Activated CD8-positive, alpha-beta T cell treated with anti-CD3 and anti-CD28 coated beads, Interleukin-2, amount 10 ng/mL, durations not matched to agents 7 days and 5 days (primary cell): ENCODE data around the gene ZNF101. TPM values are rescaled to one million over a fixed set of nuclear protein-coding genes. Genes with fewer than 3 reads are reported as not detected.
"Not testable (repeated sequence)": the region's sequence is repeated elsewhere in the genome, so short reads cannot be mapped to it uniquely, and the experiment has no call there.

Experiments
- ATAC-seq: fragments of 150-1000 bp; cut with Tn5 transposase; one replicate; pipeline ENCODE4 v1.10.0; 2021; ENCODE audit warnings: moderate library complexity
- CTCF ChIA-PET: fragments of 350-600 bp; sonication (Branson Sonifier 250); formaldehyde crosslinking; loops from one replicate; lab custom pipeline; 2021; ENCODE audit warnings: antibody characterized with exemption; lab: Charles Lee
- POLR2A ChIA-PET: fragments of 350-600 bp; sonication (Branson Sonifier 250); formaldehyde crosslinking; loops from one replicate; lab custom pipeline; 2021; ENCODE audit warnings: antibody characterized with exemption; lab: Charles Lee
- DNase-seq: peaks from one replicate; pipeline ENCODE4 v3.0.0-alpha.2; 2020
- H3K27ac Mint-ChIP-seq: one replicate; pipeline ENCODE4 v1.8.0; 2021; ENCODE audit warnings: mild to moderate bottlenecking, mixed read lengths
- H3K27me3 Mint-ChIP-seq: one replicate; pipeline ENCODE4 v1.8.0; 2021; ENCODE audit warnings: low read depth, mixed read lengths
- H3K36me3 Mint-ChIP-seq: one replicate; pipeline ENCODE4 v1.8.0; 2021; ENCODE audit warnings: low read depth, mixed read lengths
- H3K4me1 Mint-ChIP-seq: one replicate; pipeline ENCODE4 v1.8.0; 2021; ENCODE audit warnings: low read depth, mixed read lengths
- H3K4me3 Mint-ChIP-seq: one replicate; pipeline ENCODE4 v1.8.0; 2021; ENCODE audit warnings: mild to moderate bottlenecking, mixed read lengths
- H3K9me3 Mint-ChIP-seq: one replicate; pipeline ENCODE4 v1.8.0; 2022; ENCODE audit warnings: mixed read lengths; ENCODE audit not compliant: insufficient read depth
- total RNA-seq, 2 experiments: library from RNA; stranded (reverse); gene quantifications; one replicate each; pipeline ENCODE4 v1.2.3, GENCODE V29; 2021

Gene ZNF101
- total RNA-seq, 2 experiments from 2014 or later, result 74.2 to 87.8 TPM

DNA sequence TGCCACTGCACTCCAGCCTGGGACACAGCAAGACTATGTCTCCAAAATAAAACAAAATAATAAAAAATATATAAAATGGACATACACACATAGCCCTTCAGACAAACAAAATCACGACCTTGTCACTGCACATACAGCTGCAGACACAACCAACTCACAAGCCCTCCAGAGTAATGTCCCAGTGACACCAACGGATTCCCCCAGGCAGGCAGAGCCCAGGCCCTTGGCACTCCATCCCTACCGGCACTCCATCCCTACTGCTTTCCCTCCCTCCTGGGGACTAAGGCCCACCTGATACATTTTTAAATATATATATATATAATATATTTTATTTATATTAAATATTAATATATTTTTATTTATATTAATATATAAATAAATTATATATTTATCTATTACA, 18.5 kb downstream of the ZNF101 start:
- POLR2A ChIA-PET, result interaction anchor here (1.0 kb wide), 1 partner anchor 18 kb away, joined by 6 read pairs; the partner anchor contains the start of gene ZNF101
- ATAC-seq (peak; percentile 53), DNase-seq (no peak)

DNA sequence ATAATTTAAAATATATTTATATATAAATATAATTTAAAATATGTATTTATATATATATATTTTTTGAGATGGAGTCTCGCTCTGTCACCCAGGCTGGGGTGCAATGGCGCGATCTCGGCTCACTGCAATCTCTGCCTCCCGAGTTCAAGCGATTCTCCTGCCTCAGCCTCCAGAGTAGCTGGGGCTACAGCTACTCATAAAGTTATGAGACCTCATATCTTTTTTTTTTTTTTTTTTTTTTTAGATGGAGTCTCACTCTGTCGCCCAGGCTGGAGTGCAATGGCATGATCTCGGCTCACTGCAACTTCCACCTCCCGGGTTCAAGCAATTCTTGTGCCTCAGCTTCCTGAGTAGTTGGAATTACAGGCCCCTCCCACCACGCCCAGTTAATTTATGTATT, 20.4 kb downstream of the ZNF101 start:
- ATAC-seq, H3K4me3 Mint-ChIP-seq, CTCF ChIA-PET, H3K27ac Mint-ChIP-seq, H3K27me3 Mint-ChIP-seq, DNase-seq, H3K4me1 Mint-ChIP-seq: not testable (repeated sequence)
- peaks cover 15% of the 10 kb centered on the region for H3K9me3 Mint-ChIP-seq
- POLR2A ChIA-PET, result interaction anchor here (1.2 kb wide), 1 partner anchor 19 kb away, joined by 6 read pairs; no protein-coding TSS in a partner anchor
- H3K36me3 Mint-ChIP-seq, result peaks cover 37% of the 10 kb centered on the region

More for the DNA sequence above, 18.5 kb downstream of the ZNF101 start:
- Mint-ChIP-seq H3K4me1 (no peaks in the 10 kb centered on the region), H3K4me3 (no peak overlapping the region), H3K36me3 (peaks cover 51% of the 10 kb centered on the region), H3K27me3 (no peaks in the 10 kb centered on the region), H3K27ac (peak overlapping the region; percentile 37), H3K9me3 (peaks cover 24% of the 10 kb centered on the region)
- CTCF ChIA-PET, result interaction anchor here (0.9 to 1.3 kb wide), 2 partner anchors 133 to 155 kb away, joined by 3 to 6 read pairs; no protein-coding TSS in a partner anchor

DNA sequence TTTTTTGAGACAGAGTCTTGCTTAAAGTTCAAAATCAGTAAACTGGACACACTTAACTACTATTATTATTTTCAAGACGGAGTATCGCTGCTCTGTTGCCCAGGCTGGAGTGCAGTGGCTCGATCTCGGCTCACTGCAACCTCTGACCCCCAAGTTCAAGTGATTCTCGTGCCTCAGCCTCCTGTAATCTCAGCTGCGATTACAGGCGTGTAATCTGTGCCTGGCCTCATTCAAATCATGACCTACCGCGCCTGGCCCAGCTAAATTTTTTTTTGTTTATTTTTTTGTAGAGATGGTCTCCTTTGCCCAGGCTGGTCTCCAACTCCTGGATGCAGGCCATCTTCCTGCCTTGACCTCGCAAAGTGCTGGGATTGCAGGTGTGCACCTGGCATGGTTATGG, 23.0 kb downstream of the ZNF101 start:
- DNase-seq, result no peak
- no peaks in the 10 kb centered on the region for H3K27me3 Mint-ChIP-seq
- no peaks in the 10 kb centered on the region for H3K4me1 Mint-ChIP-seq
- POLR2A ChIA-PET, result interaction anchor here (1.5 kb wide), 1 partner anchor 22 kb away, joined by 6 read pairs; no protein-coding TSS in a partner anchor
- no peak overlapping the region for H3K4me3 Mint-ChIP-seq
- peaks cover 25% of the 10 kb centered on the region for H3K36me3 Mint-ChIP-seq
- no peak overlapping the region for H3K27ac Mint-ChIP-seq
- ATAC-seq, result no peak
- H3K9me3 Mint-ChIP-seq, result peaks cover 10% of the 10 kb centered on the region
- CTCF ChIA-PET, result no interaction called here

DNA sequence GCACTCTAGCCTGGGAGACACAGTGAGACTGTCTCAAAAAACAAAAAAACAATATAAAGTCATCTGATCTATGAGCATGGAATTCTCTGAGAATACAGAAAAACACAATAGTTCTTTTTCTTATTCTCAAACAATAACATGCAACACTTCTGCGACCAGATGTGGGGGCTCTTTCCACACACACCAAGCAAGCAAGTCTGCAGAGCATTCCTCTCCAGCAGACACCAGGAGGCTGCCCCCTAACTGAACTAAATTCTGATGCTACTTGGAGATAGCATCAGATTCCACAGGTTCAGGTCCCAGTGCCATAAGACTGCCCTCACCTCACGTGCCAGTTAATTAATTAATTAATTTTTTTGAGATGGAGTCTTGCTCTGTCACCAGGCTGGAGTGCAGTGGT, 27.7 kb downstream of the ZNF101 start:
- DNase-seq (no peak), ATAC-seq (no peak)
- no peaks in the 10 kb centered on the region for H3K27me3 Mint-ChIP-seq
- peaks cover 32% of the 10 kb centered on the region for H3K9me3 Mint-ChIP-seq
- H3K4me3 Mint-ChIP-seq, result no peak overlapping the region
- H3K27ac Mint-ChIP-seq, result no peak overlapping the region
- ChIA-PET POLR2A (no interaction called here), CTCF (no interaction called here)
- H3K4me1 Mint-ChIP-seq, result no peaks in the 10 kb centered on the region
- H3K36me3 Mint-ChIP-seq, result peaks cover 23% of the 10 kb centered on the region

DNA sequence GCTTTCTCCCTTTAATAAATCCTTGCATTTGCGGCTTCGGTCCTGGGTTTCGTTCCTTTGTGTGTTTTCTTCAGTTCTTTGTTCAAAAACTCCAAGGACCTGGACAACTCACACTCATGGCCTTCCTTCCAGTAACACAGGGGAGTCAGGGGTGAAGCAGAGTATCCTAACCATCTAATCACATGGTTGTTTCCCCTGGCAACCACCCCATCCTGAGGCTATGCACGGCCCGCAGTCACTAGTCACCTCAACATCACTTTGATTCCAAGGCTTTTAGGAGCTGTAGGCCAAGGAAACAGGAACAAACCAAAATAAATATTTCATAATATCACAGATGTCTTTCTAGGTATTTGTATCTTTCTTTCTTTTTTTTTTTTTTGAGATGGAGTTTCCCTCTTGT, 28.9 kb downstream of the ZNF101 start:
- CTCF ChIA-PET, result no interaction called here
- H3K9me3 Mint-ChIP-seq, result peaks cover 32% of the 10 kb centered on the region

DNA sequence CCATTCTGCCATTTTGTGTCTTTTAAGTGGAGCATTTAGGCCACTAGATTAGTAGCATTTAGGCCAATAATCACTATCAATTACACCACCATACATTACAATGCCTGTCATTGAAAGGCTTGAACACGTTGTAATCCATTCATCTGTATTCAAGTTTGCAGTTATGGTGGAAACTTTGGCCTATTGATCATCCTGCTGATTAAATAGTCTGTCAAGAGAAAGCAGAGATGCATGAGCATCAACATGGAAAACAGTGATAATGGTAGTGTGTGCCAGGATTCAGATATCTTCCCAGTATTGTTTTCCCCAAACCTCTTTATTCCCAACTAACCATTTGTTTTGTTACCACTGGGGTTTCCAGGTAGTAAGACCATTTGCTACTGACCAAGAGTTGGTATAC, 31.9 kb downstream of the ZNF101 start:
- POLR2A ChIA-PET, H3K27ac Mint-ChIP-seq, DNase-seq, H3K27me3 Mint-ChIP-seq, H3K4me1 Mint-ChIP-seq, ATAC-seq, CTCF ChIA-PET, H3K4me3 Mint-ChIP-seq: not testable (repeated sequence)
- Mint-ChIP-seq H3K36me3 (peaks cover 32% of the 10 kb centered on the region), H3K9me3 (peaks cover 44% of the 10 kb centered on the region)

More for the DNA sequence above, 28.9 kb downstream of the ZNF101 start:
- no peak for ATAC-seq
- Mint-ChIP-seq H3K4me1 (no peaks in the 10 kb centered on the region), H3K36me3 (peaks cover 20% of the 10 kb centered on the region), H3K27me3 (no peaks in the 10 kb centered on the region), H3K4me3 (no peak overlapping the region), H3K27ac (no peak overlapping the region)
- DNase-seq, result no peak
- POLR2A ChIA-PET, result interaction anchor here (0.6 kb wide), 1 partner anchor 1230 kb away, joined by 3 read pairs; no protein-coding TSS in a partner anchor

DNA sequence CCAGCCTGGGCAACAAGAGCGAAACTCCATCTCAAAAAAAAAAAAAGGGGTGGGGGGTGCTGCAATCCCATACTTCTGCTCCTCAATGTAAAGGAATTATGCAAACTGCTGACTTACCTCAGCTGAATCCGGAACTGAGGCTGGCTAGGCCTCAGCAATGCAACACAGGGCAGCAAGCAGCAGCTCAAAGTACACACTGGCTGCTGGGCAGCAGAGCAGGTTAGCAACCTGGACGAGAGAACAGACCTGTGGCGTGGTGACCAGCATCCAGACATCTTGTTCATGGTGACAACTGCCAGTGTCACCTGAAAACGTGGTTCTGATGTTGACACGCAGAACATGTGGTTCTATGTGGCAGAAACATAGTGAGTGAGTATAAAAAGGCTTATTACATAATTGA, 36.2 kb downstream of the ZNF101 start:
- Mint-ChIP-seq H3K36me3 (peaks cover 56% of the 10 kb centered on the region), H3K27ac (no peak overlapping the region), H3K27me3 (no peaks in the 10 kb centered on the region), H3K4me1 (no peaks in the 10 kb centered on the region), H3K4me3 (no peak overlapping the region), H3K9me3 (peaks cover 57% of the 10 kb centered on the region)
- ChIA-PET POLR2A (no interaction called here), CTCF (no interaction called here)
- DNase-seq (no peak), ATAC-seq (no peak)

DNA sequence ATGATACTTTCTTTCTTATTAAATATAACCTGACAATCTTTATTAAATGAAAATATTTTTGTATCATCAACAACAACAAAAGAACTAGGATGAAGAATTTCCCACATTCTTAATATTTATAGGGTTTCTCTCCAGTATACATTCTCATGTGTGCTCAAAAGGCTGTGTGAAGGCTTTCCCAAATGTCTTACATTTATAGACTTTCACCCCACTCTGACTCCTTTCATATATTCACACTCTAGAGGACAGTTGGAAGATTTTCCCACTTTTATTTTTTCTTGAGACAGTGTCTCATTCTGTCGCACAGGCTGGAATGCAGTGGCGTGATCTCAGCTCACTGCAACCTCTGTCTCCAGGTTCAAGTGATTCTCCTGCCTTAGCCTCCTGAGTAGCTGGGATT, 41.9 kb downstream of the ZNF101 start:
- H3K4me3 Mint-ChIP-seq, result no peak overlapping the region
- H3K36me3 Mint-ChIP-seq, result peaks cover 85% of the 10 kb centered on the region
- H3K4me1 Mint-ChIP-seq, result no peaks in the 10 kb centered on the region
- CTCF ChIA-PET, result no interaction called here
- no peak for DNase-seq
- POLR2A ChIA-PET, result no interaction called here
- ATAC-seq, result no peak
- no peak overlapping the region for H3K27ac Mint-ChIP-seq
- H3K27me3 Mint-ChIP-seq, result no peaks in the 10 kb centered on the region
- H3K9me3 Mint-ChIP-seq, result peaks cover 67% of the 10 kb centered on the region

DNA sequence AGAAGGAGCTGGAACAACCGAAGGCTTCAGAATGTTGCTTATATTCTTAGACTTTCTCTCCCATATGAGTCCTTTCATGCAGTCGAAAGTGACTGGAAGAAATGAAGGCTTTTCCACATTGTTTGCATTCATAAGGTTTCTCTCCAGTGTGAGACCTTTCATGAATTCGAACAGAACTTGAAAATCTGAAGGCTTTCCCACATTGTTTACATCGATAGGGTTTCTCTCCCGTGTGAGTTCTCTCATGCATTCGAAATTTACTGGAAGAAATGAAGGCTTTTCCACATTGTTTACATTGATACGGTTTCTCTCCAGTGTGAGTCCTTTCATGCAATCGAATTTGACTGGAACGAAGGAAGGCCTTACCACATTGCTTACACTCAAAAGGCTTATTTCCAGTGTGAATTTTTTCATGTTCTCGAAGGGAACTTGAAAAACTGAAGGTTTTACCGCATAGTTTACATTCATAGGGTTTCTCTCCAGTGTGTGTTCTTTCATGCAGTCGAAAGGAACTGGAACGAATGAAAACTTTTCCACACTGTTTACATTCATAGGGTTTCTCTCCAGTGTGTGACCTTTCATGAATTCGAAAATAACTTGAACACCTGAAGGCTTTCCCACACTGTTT, 42.8 kb downstream of the ZNF101 start:
- H3K9me3 Mint-ChIP-seq, result peaks cover 67% of the 10 kb centered on the region

DNA sequence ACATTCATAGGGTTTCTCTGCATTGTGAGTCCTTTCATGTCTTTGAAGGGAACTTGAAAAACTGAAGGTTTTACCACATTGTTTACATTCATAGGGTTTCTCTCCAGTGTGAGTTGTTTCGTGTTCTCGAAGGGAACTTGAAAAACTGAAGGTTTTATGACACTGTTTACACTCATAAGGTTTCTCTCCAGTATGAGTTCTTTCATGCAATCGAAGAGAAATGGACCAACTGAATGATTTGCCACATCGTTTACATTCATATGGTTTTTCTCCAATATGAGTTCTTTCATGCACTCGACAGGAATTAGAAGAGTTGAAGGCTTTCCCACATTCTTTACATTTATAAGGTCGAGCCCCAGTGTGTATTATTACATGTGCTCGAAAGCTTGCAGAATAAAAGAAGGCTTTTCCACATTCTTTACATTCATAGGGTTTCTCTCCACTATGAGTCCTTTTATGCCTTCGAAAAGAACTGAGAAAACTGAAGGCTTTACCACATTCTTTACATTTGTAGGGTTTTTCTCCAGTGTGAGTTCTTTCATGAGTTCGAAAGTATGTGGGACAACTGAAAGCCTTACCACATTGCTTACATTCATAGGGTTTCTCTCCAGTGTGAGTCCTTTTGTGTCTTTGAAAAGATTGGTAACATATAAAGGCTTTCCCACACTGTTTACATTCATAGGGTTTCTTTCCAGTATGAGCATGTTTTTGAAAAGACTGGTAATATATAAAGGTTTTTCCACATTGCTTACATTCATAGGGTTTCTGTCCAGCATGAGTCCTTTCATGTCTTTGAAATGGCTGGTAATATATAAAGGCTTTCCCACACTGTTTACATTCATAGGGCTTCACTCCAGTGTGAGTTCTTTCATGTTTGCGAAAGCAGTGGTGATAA, 43.5 kb downstream of the ZNF101 start:
- no peak overlapping the region for H3K27ac Mint-ChIP-seq
- H3K4me3 Mint-ChIP-seq, result no peak overlapping the region
- H3K4me1 Mint-ChIP-seq, result no peaks in the 10 kb centered on the region
- ChIA-PET CTCF (no interaction called here), POLR2A (no interaction called here)
- ATAC-seq (no peak), DNase-seq (no peak)
- peaks cover 67% of the 10 kb centered on the region for H3K9me3 Mint-ChIP-seq
- H3K36me3 Mint-ChIP-seq, result peaks cover 90% of the 10 kb centered on the region
- H3K27me3 Mint-ChIP-seq, result no peaks in the 10 kb centered on the region

More for the DNA sequence above, 42.8 kb downstream of the ZNF101 start:
- DNase-seq (no peak), ATAC-seq (no peak)
- no peaks in the 10 kb centered on the region for H3K4me1 Mint-ChIP-seq
- peaks cover 88% of the 10 kb centered on the region for H3K36me3 Mint-ChIP-seq
- H3K27ac Mint-ChIP-seq, result no peak overlapping the region
- no peak overlapping the region for H3K4me3 Mint-ChIP-seq
- H3K27me3 Mint-ChIP-seq, result no peaks in the 10 kb centered on the region
- ChIA-PET CTCF (no interaction called here), POLR2A (no interaction called here)

DNA sequence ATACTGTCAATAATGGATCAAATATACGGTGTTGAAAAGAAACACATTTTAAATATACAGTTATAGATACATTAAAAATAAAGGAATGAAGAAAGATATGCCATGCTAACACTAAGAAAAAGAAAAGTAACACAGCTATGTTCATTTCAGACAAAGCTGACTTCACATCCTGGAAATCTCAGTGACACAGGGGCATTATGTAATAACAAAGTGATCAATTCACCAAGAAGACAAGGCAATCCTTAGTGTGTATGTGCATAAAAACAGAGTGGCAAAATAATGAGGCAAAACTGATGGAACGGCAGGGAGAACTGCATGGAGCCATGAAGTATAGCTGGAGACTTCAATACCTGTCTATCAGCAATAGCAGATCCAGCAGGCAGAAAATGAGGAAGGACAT, 51.2 kb downstream of the ZNF101 start:
- Mint-ChIP-seq H3K9me3 (peaks cover 69% of the 10 kb centered on the region), H3K36me3 (peaks cover 74% of the 10 kb centered on the region), H3K4me1 (peaks cover 2% of the 10 kb centered on the region), H3K27me3 (no peaks in the 10 kb centered on the region), H3K4me3 (no peak overlapping the region), H3K27ac (no peak overlapping the region)
- ChIA-PET CTCF (no interaction called here), POLR2A (no interaction called here)
- DNase-seq (no peak), ATAC-seq (no peak)

DNA sequence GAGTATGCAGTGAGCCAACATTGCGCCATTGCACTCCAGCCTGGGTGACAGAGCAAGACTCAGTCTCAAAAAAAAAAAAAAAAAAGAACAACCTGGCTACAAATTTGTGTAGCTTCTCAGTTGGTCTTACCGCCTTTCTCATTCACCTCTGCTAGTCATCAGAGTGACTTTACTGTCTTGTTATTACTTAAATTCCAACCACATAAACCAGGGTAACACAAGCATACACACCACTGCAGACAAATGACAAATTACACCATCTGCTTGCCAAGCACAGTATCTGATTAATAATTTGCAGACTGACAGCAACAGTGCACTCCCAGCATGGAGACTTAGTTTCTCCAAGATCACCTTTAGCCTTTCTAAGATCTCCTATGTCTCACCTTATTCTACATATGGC, 53.3 kb downstream of the ZNF101 start:
- DNase-seq, result no peak
- H3K36me3 Mint-ChIP-seq, result peaks cover 73% of the 10 kb centered on the region
- H3K4me3 Mint-ChIP-seq, result no peak overlapping the region
- POLR2A ChIA-PET, result no interaction called here
- no peak for ATAC-seq
- peaks cover 2% of the 10 kb centered on the region for H3K4me1 Mint-ChIP-seq
- no peaks in the 10 kb centered on the region for H3K27me3 Mint-ChIP-seq
- peaks cover 66% of the 10 kb centered on the region for H3K9me3 Mint-ChIP-seq
- no peak overlapping the region for H3K27ac Mint-ChIP-seq
- CTCF ChIA-PET, result no interaction called here
